IMR-90 (cell line): ENCODE data around the gene HNRNPD. TPM values are rescaled to one million over a fixed set of nuclear protein-coding genes. Genes with fewer than 3 reads are reported as not detected.

Experiments
- ATAC-seq: fragments of 200-7000 bp; cut with Tn5 transposase; 2 replicates; pipeline ENCODE4 v1.9.1; 2020; ENCODE audit warnings: low read depth, mild to moderate bottlenecking, moderate library complexity
- BruUV-seq: library from RNA; stranded (reverse); fragments of 400-500 nt; replicated peaks from 2 replicates; lab custom pipeline; 2021; lab: Mats Ljungman, UMichigan
- CTCF ChIA-PET: fragments of 300-600 bp; formaldehyde crosslinking; extraction: SDS; loops from one replicate; lab custom pipeline; 2021; ENCODE audit warnings: antibody characterized with exemption; lab: Yijun Ruan, JAX
- POLR2A ChIA-PET: fragments of 300-600 bp; sonication (Branson Sonifier 250); formaldehyde crosslinking; loops from one replicate; lab custom pipeline; 2022; ENCODE audit warnings: antibody characterized with exemption; ENCODE audit not compliant: unreplicated experiment; lab: Charles Lee
- DNase-seq: peaks from one replicate; pipeline ENCODE4 v3.0.0; 2013
- H2AFZ ChIP-seq: replicated peaks from 2 replicates; pipeline ENCODE3; 2013; ENCODE audit warnings: low read length, mild to moderate bottlenecking; ENCODE audit not compliant: poor library complexity
- H2AK5ac ChIP-seq: 2 replicates; pipeline ENCODE4 v1.6.1; 2013; ENCODE audit warnings: low read depth, low read length, inconsistent platforms
- H2AK9ac ChIP-seq: replicated peaks from 2 replicates; pipeline ENCODE3; 2013; ENCODE audit warnings: mild to moderate bottlenecking, low read depth, low read length, moderate library complexity; ENCODE audit not compliant: poor library complexity
- H2BK120ac ChIP-seq: 2 replicates; pipeline ENCODE4 v1.6.1; 2013; ENCODE audit warnings: low read depth, low read length, inconsistent platforms
- H2BK15ac ChIP-seq: 3 replicates; pipeline ENCODE4 v1.6.1; 2013; ENCODE audit warnings: low read depth, low read length, inconsistent platforms
- H2BK20ac ChIP-seq: 2 replicates; pipeline ENCODE4 v1.6.1; 2013; ENCODE audit warnings: low read depth, mild to moderate bottlenecking, inconsistent platforms, low read length, moderate library complexity
- H2BK5ac ChIP-seq: 2 replicates; pipeline ENCODE4 v1.6.1; 2013; ENCODE audit warnings: mild to moderate bottlenecking, low read depth, low read length, inconsistent platforms; ENCODE audit not compliant: poor library complexity, severe bottlenecking
- H3K14ac ChIP-seq: replicated peaks from 2 replicates; pipeline ENCODE4 v1.6.1; 2013; ENCODE audit warnings: low read depth, low read length, inconsistent platforms
- H3K18ac ChIP-seq: 2 replicates; pipeline ENCODE4 v1.6.1; 2013; ENCODE audit warnings: low read depth, low read length, control low read depth
- H3K23ac ChIP-seq: 2 replicates; pipeline ENCODE4 v1.6.1; 2013; ENCODE audit warnings: low read depth, low read length, inconsistent platforms
- H3K27ac ChIP-seq: 2 replicates; pipeline ENCODE4 v1.5.1; 2013; ENCODE audit warnings: mild to moderate bottlenecking, control low read depth, low read length; ENCODE audit not compliant: insufficient read depth
- H3K27me3 ChIP-seq: 2 replicates; pipeline ENCODE4 v1.6.1; 2013; ENCODE audit warnings: low read length; ENCODE audit not compliant: control insufficient read depth, insufficient read depth
- H3K36me3 ChIP-seq: 2 replicates; pipeline ENCODE4 v1.6.1; 2013; ENCODE audit warnings: low read length, mixed read lengths; ENCODE audit not compliant: control insufficient read depth, insufficient read depth
- H3K4ac ChIP-seq: 2 replicates; pipeline ENCODE4 v1.6.1; 2013; ENCODE audit warnings: low read depth, low read length, inconsistent platforms
- H3K4me1 ChIP-seq: 2 replicates; pipeline ENCODE4 v1.6.1; 2013; ENCODE audit warnings: low read length, mixed read lengths; ENCODE audit not compliant: control insufficient read depth, insufficient read depth
- H3K4me2 ChIP-seq: 2 replicates; pipeline ENCODE4 v1.6.1; 2013; ENCODE audit warnings: low read depth, mild to moderate bottlenecking, control low read depth, low read length, moderate library complexity
- H3K4me3 ChIP-seq: 2 replicates; pipeline ENCODE4 v1.5.1; 2013; ENCODE audit warnings: low read depth, mild to moderate bottlenecking, control low read depth, low read length, moderate library complexity; ENCODE audit not compliant: insufficient read depth
- H3K56ac ChIP-seq: 2 replicates; pipeline ENCODE4 v1.6.1; 2013; ENCODE audit warnings: low read length, inconsistent platforms; ENCODE audit not compliant: insufficient read depth; ENCODE audit errors: extremely low read depth
- H3K79me1 ChIP-seq, 2 experiments: 2 replicates each; pipeline ENCODE4 v1.6.1; 2013; ENCODE audit warnings: low read length in 2 of 2, inconsistent platforms in 1 of 2, low read depth in 1 of 2
- H3K9ac ChIP-seq: 2 replicates; pipeline ENCODE4 v1.6.1; 2013; ENCODE audit warnings: low read depth, low read length, control low read depth
- H3K9me1 ChIP-seq: 2 replicates; pipeline ENCODE4 v1.6.1; 2013; ENCODE audit warnings: low read length, inconsistent platforms; ENCODE audit not compliant: insufficient read depth
- H3K9me3 ChIP-seq: 2 replicates; pipeline ENCODE4 v1.6.1; 2013; ENCODE audit warnings: low read length; ENCODE audit not compliant: control insufficient read depth, insufficient read depth
- H4K20me1 ChIP-seq: 2 replicates; pipeline ENCODE4 v1.6.1; 2013; ENCODE audit warnings: low read length, inconsistent platforms; ENCODE audit not compliant: insufficient read depth
- H4K5ac ChIP-seq: 2 replicates; pipeline ENCODE4 v1.6.1; 2013; ENCODE audit warnings: mild to moderate bottlenecking, low read depth, low read length, control low read depth
- H4K8ac ChIP-seq, 2 experiments: 2 replicates each; pipeline ENCODE4 v1.6.1; 2013; ENCODE audit warnings: low read depth in 2 of 2, low read length in 2 of 2, control low read depth in 1 of 2, inconsistent platforms in 1 of 2
- H4K91ac ChIP-seq: 2 replicates; pipeline ENCODE4 v1.6.1; 2013; ENCODE audit warnings: low read depth, low read length, inconsistent platforms; ENCODE audit not compliant: insufficient read depth
- CEBPB ChIP-seq: IDR thresholded peaks from 2 replicates; pipeline ENCODE4 v1.6.1; 2012; ENCODE audit warnings: low read depth, low read length, improper control_type of control experiment
- CHD1 ChIP-seq: IDR thresholded peaks from 2 replicates; pipeline ENCODE4 v1.6.1; 2012; ENCODE audit warnings: low read depth, low read length, improper control_type of control experiment
- FOS ChIP-seq: fragments of 150-350 bp; IDR thresholded peaks from 2 replicates; pipeline ENCODE4 v1.6.1; 2016; ENCODE audit warnings: low read depth, low read length
- MAFK ChIP-seq: IDR thresholded peaks from 2 replicates; pipeline ENCODE4 v1.6.1; 2012; ENCODE audit warnings: low read depth, low read length, improper control_type of control experiment
- MAZ ChIP-seq: IDR thresholded peaks from 2 replicates; pipeline ENCODE4 v1.6.1; 2012; ENCODE audit warnings: low read depth, mild to moderate bottlenecking, low read length, improper control_type of control experiment, moderate library complexity, borderline replicate concordance
- POLR2A ChIP-seq: IDR thresholded peaks from 2 replicates; pipeline ENCODE4 v1.6.1; 2012; ENCODE audit warnings: mild to moderate bottlenecking, low read depth, low read length
- RCOR1 ChIP-seq: IDR thresholded peaks from 2 replicates; pipeline ENCODE4 v1.6.1; 2012; ENCODE audit warnings: mild to moderate bottlenecking, low read length, improper control_type of control experiment; ENCODE audit not compliant: insufficient replicate concordance
- RFX5 ChIP-seq: IDR thresholded peaks from 2 replicates; pipeline ENCODE4 v1.8.0; 2012; ENCODE audit warnings: low read depth, mild to moderate bottlenecking, low read length, moderate library complexity
- WGBS, 2 experiments: methylation state at CpG; one replicate each; pipeline versions ENCODE4 v1.1.5 to v1.1.7; 2013; ENCODE audit warnings: missing lambda C conversion rate in 2 of 2; ENCODE audit not compliant: insufficient read length in 1 of 2; ENCODE audit errors: extremely low coverage in 2 of 2; 5-methylcytosine and 5-hydroxymethylcytosine counted together
- dilution Hi-C: fragments of 300-500 bp; cut with HindIII; formaldehyde crosslinking; loops from one replicate; pipeline ENCODE4 v1.14.3; 2018; ENCODE audit warnings: low sequenced_read_pairs; ENCODE audit not compliant: unreplicated experiment
- in situ Hi-C: fragments of 300-500 bp; cut with MboI; formaldehyde crosslinking; loops from 3 replicates; pipeline ENCODE4 v1.14.3; 2019; ENCODE audit warnings: low sequenced_read_pairs, inconsistent platforms, mixed read lengths
- intact Hi-C: fragments of 100-400 bp; cut with micrococcal nuclease; formaldehyde crosslinking; loops from 2 replicates; pipeline ENCODE4 v1.10.0; 2022
- polyA plus RNA-seq, 3 experiments: library from polyadenylated mRNA; depleted of rRNA; stranded (reverse); fragments of >200 nt; gene quantifications; 2 replicates each; pipeline ENCODE4 v1.2.3, GENCODE V29; 2012; ENCODE audit warnings: low replicate concordance in 1 of 3
- total RNA-seq: library from RNA; depleted of rRNA; stranded (reverse); fragments of >200 nt; gene quantifications from 2 replicates; pipeline ENCODE4 v1.2.3, GENCODE V29; 2012

Gene HNRNPD
- total and polyA plus RNA-seq, 2 of the 4 experiments (the other 2 are of a cell fraction) = 9.7 to 142 TPM

- Histone ChIP-seq H3K56ac (no peak overlapping the region), H2BK15ac (no peak overlapping the region), H3K4me2 (no peak overlapping the region), H3K9ac (no peak overlapping the region), H4K8ac (no peak overlapping the region), H3K14ac (no peak overlapping the region), H4K20me1 (no peaks in the 10 kb centered on the region; the same call in 1 of the 2 replicates), H3K27ac (no peak overlapping the region), H3K79me1 (peaks cover 22 to 51% of the 10 kb centered on the region in 2 experiments), H2AK5ac (no peak overlapping the region), H2BK120ac (no peak overlapping the region), H3K4ac (no peak overlapping the region), H3K4me3 (no peak overlapping the region), H3K9me3 (no peaks in the 10 kb centered on the region), H2AFZ (no peak overlapping the region), H4K91ac (no peak overlapping the region), H2BK5ac (no peak overlapping the region), H2AK9ac (no peak overlapping the region), H3K18ac (no peak overlapping the region), H3K4me1 (no peaks in the 10 kb centered on the region), H3K27me3 (no peaks in the 10 kb centered on the region), H3K23ac (no peak overlapping the region), H3K36me3 (peaks cover 4% of the 10 kb centered on the region; the same call in 1 of the 2 replicates), H2BK20ac (no peak overlapping the region), H3K9me1 (peaks cover 6% of the 10 kb centered on the region; the same call in 1 of the 2 replicates), H4K5ac (no peak overlapping the region)
- intact Hi-C loops (no loop called here), dilution Hi-C loops (no loop called here), in situ Hi-C loops (loop anchor here (5.0 kb wide), 1 partner anchor 37 kb away; no protein-coding TSS in a partner anchor)
- BruUV-seq = no TSS peak
- TF ChIP-seq RCOR1 = no peak
- TF ChIP-seq POLR2A = no peak
- TF ChIP-seq RFX5 = no peak
- TF ChIP-seq CEBPB = no peak
- no peak for TF ChIP-seq MAZ
- no peak for TF ChIP-seq MAFK
- TF ChIP-seq CHD1 = no peak
- TF ChIP-seq FOS = no peak
- 90% methylated on average over 2 of the region's 9 CpGs; no CpG with 5 or more reads in 1 of the 2 experiments for WGBS, 2 experiments
- DNase-seq (no peak), ATAC-seq (no peak)
- POLR2A ChIA-PET = interaction anchor here (0.7 kb wide), 1 partner anchor 947 kb away, joined by 3 read pairs; no protein-coding TSS in a partner anchor
- CTCF ChIA-PET = no interaction called here
These were observed 6.6 kb upstream of the HNRNPD start for GRCh38 chr4:82380344-82380743.
